ENCODE measurements around the gene DNASE2B.

DNASE2B gene

DNA sequence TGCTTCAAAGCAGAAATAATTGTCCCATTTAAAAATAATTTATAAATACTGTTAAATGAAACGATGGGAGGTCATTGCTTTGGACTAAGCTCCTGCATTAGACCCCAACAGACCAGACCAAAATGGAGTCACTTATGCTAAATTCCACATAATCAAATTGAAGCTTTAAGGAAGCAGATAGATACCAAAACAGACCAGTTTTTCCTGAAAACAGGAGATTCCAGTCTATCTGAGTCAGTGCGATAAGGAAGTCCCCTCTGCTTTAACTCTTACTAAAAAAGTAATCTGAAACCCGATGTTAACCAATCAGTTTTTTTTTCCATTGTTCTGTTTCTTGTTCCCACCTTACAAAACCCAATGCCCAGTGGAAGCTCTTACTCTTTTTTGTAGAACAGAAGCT, 16.2 kb upstream of the DNASE2B start:
- TF ChIP-seq, protein P1, sequence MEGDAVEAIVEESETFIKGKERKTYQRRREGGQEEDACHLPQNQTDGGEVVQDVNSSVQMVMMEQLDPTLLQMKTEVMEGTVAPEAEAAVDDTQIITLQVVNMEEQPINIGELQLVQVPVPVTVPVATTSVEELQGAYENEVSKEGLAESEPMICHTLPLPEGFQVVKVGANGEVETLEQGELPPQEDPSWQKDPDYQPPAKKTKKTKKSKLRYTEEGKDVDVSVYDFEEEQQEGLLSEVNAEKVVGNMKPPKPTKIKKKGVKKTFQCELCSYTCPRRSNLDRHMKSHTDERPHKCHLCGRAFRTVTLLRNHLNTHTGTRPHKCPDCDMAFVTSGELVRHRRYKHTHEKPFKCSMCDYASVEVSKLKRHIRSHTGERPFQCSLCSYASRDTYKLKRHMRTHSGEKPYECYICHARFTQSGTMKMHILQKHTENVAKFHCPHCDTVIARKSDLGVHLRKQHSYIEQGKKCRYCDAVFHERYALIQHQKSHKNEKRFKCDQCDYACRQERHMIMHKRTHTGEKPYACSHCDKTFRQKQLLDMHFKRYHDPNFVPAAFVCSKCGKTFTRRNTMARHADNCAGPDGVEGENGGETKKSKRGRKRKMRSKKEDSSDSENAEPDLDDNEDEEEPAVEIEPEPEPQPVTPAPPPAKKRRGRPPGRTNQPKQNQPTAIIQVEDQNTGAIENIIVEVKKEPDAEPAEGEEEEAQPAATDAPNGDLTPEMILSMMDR (IDR thresholded peaks at IDR 0.05; ENCODE audit: low read depth, low read length), result no peak
- DNase-seq (ENCODE audit: extremely low read depth, low read depth), result no peak

DNA sequence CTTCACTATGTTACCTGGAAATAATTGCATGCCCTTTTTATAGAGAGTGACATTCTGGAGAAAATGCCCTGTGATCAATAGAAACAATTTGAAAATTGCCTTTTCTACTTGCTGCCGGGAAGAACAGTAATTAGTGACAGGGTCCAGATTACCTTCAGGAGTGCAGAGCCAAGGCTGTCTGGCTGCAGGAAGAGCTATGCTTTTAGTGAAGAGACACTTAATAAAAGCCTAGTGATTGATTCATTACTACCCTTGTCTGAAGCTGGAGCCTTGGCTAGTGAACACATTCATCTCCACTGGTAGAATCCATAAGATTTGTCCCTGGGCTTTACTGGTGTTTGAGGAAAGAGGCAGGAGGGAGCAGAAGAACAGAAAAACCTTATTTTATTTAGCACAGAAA, 12.9 kb upstream of the DNASE2B start:
- TF ChIP-seq, protein P1 (IDR thresholded peaks at IDR 0.05; ENCODE audit: low read depth, low read length), result no peak
- no peak for DNase-seq (ENCODE audit: extremely low read depth, low read depth)

DNA sequence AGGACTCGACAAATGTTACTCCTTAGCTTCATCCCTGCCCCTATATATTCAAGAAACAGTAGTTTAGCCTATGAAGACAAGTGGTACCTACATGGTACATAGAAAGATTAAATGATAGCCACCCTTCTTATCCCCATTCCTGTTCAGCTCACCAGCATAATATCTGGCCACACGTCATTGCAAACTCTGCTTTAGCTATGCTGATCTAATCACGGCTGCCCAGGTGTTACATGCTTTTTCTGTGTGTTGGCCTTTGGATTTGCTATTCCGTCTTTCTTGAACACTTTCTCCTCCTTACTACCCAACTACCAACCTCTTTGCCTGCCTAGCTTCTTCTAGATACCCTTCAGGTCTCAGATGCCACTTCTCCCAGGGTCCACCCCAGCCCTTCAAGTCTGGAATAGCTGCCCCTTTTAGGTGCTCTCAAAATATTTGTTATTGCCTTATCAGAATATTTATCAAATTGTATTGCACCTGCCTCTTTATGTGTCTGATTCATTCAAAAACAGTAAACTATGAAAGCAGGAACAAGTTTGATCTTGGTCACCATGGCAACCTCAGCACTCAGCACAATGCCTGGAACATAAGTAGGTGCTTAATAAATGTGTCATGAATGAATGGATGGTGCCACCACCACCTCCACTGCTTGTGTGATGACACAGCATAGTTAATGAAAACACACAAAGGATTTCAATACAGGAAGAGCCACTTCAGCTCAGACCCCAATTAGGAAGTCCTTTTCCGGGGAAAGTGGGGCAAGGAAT, 11.4 kb upstream of the DNASE2B start:
- TF ChIP-seq, protein P1 (IDR thresholded peaks at IDR 0.05; ENCODE audit: low read depth, low read length), result no peak

DNA sequence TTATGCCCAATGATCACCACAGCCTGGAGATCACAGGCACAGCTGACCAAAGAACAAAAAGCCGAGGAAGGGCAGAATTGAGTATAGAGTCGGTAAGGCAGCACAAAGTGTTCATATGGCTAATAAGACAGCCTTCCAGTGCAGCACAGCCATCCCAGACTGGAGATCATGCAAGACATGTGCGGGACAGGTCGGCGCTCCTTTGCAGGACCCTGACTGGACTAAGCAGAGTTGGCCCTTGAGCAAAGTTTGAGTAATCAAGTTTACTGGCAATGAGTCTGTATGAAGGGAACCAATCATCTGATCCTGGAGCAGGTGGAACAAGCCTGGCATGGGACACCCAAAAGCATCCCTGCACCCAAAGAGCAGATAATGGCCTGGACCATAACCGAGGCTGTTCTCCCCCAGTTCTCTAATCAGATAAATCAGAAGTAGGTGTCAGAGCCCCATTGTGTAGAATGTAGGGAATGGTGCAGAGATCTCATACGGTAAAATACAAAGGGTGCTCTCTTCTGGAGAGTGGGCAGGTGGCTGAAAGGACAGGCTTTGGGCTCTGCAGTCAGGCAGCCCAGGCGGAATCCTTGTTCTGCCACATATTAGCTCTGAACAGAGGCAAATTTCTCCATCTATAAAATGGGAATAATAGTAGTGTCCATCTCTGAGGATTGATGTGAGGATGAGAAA, 10.7 kb upstream of the DNASE2B start:
- no peak for DNase-seq (ENCODE audit: extremely low read depth, low read depth)

More for the DNA sequence above, 11.4 kb upstream of the DNASE2B start:
- no peak for DNase-seq (ENCODE audit: extremely low read depth, low read depth)

DNA sequence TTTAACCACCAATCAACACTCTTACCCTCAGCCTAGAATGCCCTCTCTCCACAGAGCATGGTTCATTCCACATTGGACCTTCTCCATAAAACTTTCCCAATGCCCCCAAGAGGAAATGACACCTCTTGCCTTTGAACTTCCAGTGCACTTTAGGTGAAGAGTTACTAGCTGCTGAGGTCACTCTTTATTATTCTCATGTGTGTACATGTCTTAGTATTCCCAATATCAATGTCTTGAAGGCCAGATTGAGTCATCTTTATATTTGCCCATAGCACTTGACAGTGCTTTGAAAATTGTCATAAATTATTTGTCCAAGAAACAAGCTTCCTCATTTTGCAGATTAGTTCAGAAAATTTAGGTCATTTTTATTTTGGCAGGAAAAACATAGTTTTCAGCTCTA, 8.1 kb upstream of the DNASE2B start:
- TF ChIP-seq, protein P1 (IDR thresholded peaks at IDR 0.05; ENCODE audit: low read depth, low read length), result no peak
- DNase-seq (ENCODE audit: extremely low read depth, low read depth), result no peak

More for the DNA sequence above, 10.7 kb upstream of the DNASE2B start:
- TF ChIP-seq, protein P1 (IDR thresholded peaks at IDR 0.05; ENCODE audit: low read depth, low read length), result peak; percentile 22

DNA sequence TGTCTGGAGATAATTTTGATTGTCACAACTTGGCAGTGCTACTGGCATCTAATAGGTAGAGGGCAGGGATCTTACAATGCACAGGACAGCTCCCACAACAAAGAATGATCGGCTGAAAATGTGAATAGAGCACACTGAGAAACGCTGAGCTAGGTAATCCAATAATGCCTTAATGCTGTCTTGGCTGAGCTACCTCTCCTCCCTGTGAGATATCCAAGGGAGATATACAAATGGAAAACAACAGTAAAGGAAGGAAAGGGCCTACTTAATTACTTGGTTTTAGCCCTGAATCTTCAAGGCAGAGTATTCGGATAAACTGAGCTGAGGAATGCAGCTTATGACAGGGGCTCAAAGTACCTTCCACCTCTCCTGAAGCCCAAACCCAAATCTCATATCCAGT, 2.9 kb downstream of the DNASE2B start:
- TF ChIP-seq, protein P1 (IDR thresholded peaks at IDR 0.05; ENCODE audit: low read depth, low read length), result no peak
- no peak for DNase-seq (ENCODE audit: extremely low read depth, low read depth)

DNA sequence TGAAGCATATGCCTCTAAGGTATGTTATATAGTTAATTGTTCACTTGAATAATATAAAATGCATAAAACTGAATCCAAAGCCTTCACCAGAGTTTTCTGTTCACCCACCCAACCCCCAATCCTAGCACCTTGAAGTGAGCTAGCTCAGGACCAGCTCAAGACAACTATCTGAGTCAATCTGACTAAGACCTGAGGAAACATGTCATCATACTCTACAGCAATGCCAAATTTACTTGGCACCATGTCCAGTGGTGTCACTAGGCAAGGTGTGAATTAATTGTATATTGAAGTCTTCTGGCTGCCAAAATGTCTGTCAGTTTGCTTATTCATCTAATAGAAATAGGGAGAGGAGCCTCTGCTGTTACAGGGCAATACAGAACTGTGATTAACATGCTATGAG, 3.8 kb downstream of the DNASE2B start:
- DNase-seq (ENCODE audit: extremely low read depth, low read depth), result no peak
- TF ChIP-seq, protein P1 (IDR thresholded peaks at IDR 0.05; ENCODE audit: low read depth, low read length), result no peak

Data from AG09319 (cell line).